WTC11 (cell line): ENCODE measurements around the gene ALLC.

Experiments used
- CREM ChIP-seq: sonication (generic); formaldehyde crosslinking; IDR thresholded peaks from 2 replicates; pipeline ENCODE4 v1.8.1; 2022; ENCODE audit warnings: mild to moderate bottlenecking, missing genetic modification reagents, moderate library complexity
- CTCF ChIP-seq: fragments of 200-600 bp; IDR thresholded peaks from 2 replicates; pipeline ENCODE4 v1.8.0; 2022; ENCODE audit warnings: antibody characterized with exemption
- ESRRA ChIP-seq: sonication (generic); formaldehyde crosslinking; IDR thresholded peaks from 2 replicates; pipeline ENCODE4 v1.8.1; 2022; ENCODE audit warnings: mild to moderate bottlenecking, missing genetic modification reagents, borderline replicate concordance
- FOXP4 ChIP-seq: sonication (generic); formaldehyde crosslinking; IDR thresholded peaks from 2 replicates; pipeline ENCODE4 v1.8.0; 2022; ENCODE audit warnings: mild to moderate bottlenecking, missing genetic modification reagents
- SMAD3 ChIP-seq: sonication (generic); formaldehyde crosslinking; IDR thresholded peaks from 2 replicates; pipeline ENCODE4 v1.8.0; 2022; ENCODE audit warnings: missing genetic modification reagents, mild to moderate bottlenecking, borderline replicate concordance

GRCh38 chr2:3742743-3743508, 84.9 kb downstream of the ALLC start:
- TF ChIP-seq CTCF, result no peak
- no peak for TF ChIP-seq ESRRA
- no peak for TF ChIP-seq FOXP4 (CRISPR knock-in tag)
- TF ChIP-seq CREM (CRISPR knock-in tag), result no peak
- no peak for TF ChIP-seq SMAD3 (CRISPR knock-in tag)
